ENCODE measurements around the gene HDAC5. TPM values are rescaled to one million over a fixed set of nuclear protein-coding genes. Genes with fewer than 3 reads are reported as not detected.

Gene HDAC5
- total RNA-seq, 1 donor from 2014 or later: 86.9 TPM

DNA sequence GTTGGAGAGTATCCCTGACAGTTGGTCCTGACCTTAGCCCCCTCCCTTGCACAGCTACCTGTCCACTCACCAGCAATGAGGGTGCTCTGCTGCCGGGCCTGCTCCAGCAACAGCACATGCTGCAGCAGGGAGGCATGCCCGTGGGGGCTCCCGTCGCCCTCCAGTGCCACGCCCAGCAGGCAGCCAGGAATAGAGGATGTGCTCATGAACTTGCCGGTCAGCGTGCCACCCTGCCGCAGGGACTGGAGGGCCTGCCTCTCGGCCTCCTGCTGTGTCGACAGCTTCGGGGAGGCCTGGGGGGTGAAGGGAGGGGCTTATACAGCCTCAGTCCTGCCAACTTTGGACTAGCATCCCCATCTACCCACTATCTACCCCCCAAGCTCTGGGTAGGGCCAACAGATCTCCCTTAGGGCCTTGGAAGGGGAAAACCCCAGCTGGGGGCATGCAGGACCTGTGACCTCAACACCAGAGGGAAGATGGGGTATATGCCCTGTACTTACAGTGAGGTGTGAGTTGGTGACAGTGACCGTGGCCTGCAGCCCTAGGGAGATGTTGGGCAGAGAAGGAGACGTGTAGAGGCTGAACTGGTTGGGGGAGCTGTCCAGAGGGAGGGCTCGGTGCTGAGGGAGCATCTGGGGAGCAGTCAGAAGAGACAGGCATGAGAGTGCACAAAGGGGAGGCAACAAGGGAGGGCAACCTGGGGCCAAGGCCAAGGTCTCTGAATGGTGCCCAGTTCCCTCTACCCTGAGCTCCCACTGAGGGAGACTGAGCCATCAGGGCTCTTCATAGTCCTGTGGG lies 32.0 kb downstream of the HDAC5 start:
- Histone ChIP-seq H3K36me3 (peaks cover 0 to 45% of the 10 kb centered on the region in 2 donors), H3K9me3 (no peaks in the 10 kb centered on the region), H3K4me1 (peaks cover 32% of the 10 kb centered on the region), H3K27ac (no peak overlapping the region), H3K27me3 (no peaks in the 10 kb centered on the region), H3K4me3 (no peak overlapping the region)
- no peak for TF ChIP-seq POLR2AphosphoS5 (IDR thresholded peaks at IDR 0.05; ENCODE audit: insufficient read depth in 1 of 2, low read depth in 1 of 2)
- TF ChIP-seq POLR2A (IDR thresholded peaks at IDR 0.05): no peak
- intact Hi-C loops (cut with DNase I): no loop called here
- DNase-seq (ENCODE audit: extremely low spot score in 2 of 2): no peak

DNA sequence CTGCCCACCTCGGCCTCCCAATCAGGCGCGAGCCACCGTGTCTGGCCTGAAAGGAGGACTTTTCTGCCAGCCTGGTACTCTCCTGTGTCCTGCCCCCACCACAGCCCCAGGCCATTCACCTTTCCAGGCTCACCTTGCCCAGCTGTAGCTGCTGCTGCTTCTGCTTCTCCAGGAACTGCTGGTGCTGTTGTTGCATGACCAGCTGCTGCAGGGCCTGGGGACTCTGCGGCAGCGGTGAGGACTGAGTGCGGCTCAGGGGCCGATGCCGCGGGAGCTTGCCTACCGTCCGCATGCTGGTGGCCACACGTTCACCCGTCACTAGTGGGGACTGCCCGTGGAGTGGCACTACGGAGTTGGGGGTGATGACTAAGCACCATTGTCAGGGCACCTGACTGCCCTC lies 35.2 kb downstream of the HDAC5 start:
- H3K4me3 ChIP-seq: no peak overlapping the region
- intact Hi-C loops (cut with DNase I): no loop called here
- no peaks in the 10 kb centered on the region for H3K27me3 ChIP-seq
- peaks cover 14% of the 10 kb centered on the region for H3K4me1 ChIP-seq
- H3K36me3 ChIP-seq: peaks cover 0 to 60% of the 10 kb centered on the region in 2 donors
- H3K9me3 ChIP-seq: no peaks in the 10 kb centered on the region
- DNase-seq (ENCODE audit: extremely low spot score in 2 of 2): no peak
- H3K27ac ChIP-seq: no peak overlapping the region
- TF ChIP-seq POLR2A (IDR thresholded peaks at IDR 0.05) (no peak), POLR2AphosphoS5 (IDR thresholded peaks at IDR 0.05; ENCODE audit: insufficient read depth in 1 of 2, low read depth in 1 of 2) (no peak)
- TF ChIP-seq, protein P1, sequence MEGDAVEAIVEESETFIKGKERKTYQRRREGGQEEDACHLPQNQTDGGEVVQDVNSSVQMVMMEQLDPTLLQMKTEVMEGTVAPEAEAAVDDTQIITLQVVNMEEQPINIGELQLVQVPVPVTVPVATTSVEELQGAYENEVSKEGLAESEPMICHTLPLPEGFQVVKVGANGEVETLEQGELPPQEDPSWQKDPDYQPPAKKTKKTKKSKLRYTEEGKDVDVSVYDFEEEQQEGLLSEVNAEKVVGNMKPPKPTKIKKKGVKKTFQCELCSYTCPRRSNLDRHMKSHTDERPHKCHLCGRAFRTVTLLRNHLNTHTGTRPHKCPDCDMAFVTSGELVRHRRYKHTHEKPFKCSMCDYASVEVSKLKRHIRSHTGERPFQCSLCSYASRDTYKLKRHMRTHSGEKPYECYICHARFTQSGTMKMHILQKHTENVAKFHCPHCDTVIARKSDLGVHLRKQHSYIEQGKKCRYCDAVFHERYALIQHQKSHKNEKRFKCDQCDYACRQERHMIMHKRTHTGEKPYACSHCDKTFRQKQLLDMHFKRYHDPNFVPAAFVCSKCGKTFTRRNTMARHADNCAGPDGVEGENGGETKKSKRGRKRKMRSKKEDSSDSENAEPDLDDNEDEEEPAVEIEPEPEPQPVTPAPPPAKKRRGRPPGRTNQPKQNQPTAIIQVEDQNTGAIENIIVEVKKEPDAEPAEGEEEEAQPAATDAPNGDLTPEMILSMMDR (IDR thresholded peaks at IDR 0.05): no peak

DNA sequence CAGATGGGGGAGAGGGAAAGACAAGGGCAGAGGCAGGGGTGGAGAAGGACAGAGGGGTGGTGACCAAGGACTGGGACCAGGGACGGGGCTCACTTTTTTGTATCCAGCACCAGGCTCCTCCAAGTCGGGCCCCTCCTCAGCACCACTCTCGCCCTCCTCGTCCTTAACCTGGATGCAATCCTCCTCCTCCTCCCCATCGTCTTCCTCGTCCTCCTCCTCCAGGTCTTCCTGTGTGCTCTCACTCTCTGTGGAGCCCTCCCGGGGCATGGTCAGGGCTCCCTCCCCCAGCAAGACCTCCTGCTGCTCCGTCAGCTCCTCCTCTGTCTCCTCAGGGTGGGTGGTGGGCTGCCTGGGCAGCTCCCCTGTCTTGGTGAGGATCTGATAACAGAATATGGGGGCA lies 36.1 kb downstream of the HDAC5 start:
- DNase-seq (ENCODE audit: extremely low spot score in 2 of 2): no peak
- Histone ChIP-seq H3K36me3 (peaks cover 0 to 60% of the 10 kb centered on the region in 2 donors), H3K27me3 (no peaks in the 10 kb centered on the region), H3K4me1 (peaks cover 14% of the 10 kb centered on the region), H3K27ac (peak overlapping the region; percentile 45), H3K4me3 (no peak overlapping the region), H3K9me3 (no peaks in the 10 kb centered on the region)
- intact Hi-C loops (cut with DNase I): no loop called here
- no peak for TF ChIP-seq POLR2A (IDR thresholded peaks at IDR 0.05)
- TF ChIP-seq, protein P1 (IDR thresholded peaks at IDR 0.05): no peak
- no peak for TF ChIP-seq POLR2AphosphoS5 (IDR thresholded peaks at IDR 0.05; ENCODE audit: insufficient read depth in 1 of 2, low read depth in 1 of 2)

DNA sequence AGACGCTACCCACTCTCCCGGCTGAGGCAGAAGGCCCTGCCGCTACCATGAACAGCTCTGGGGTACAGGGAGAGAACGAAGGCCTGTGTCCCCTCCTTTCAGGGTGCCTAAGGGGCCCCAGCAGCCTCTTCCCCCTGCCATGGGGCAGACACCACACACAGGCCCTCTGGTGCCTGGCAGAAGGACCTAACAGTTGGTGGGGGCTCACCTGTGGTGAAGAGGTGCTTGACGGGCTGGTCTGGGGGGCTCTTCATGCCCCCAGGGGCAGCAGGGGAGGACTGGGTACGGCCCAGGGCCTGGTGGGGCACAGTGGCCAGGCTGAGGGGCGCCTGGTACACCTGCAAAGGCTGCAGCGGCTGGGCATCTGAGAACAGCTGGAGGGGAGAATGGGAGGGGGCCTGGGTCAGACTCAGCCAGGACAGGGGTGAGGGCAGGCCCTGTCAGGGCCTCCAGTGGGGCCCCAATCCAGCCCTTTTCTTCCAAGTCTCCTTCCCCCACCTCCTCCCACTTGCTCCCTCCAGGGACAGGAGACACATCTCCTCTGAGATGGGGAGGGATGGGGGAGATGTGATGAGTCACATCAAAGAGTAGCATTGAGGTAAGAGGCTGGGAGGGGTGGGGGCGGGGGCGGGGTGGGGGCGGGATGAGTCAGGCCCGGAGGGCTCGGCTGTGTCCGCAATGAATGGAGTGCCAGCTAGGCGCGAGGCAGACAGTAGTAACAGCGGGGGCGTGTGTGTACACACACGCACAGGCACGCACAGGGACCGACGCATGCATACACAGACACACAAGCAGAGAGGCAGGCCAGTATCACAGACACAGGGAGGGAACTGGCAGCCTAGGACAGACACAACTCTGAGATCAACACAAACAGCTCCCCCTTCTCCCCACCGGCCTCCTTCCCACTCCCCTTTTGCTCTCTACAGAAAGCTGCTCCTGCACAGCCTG lies 36.8 kb downstream of the HDAC5 start:
- TF ChIP-seq POLR2A (IDR thresholded peaks at IDR 0.05) (no peak), POLR2AphosphoS5 (IDR thresholded peaks at IDR 0.05; ENCODE audit: insufficient read depth in 1 of 2, low read depth in 1 of 2) (peak in 1 of 2 donors; percentile 22)
- intact Hi-C loops (cut with DNase I): no loop called here
- Histone ChIP-seq H3K27me3 (no peaks in the 10 kb centered on the region), H3K36me3 (peaks cover 0 to 60% of the 10 kb centered on the region in 2 donors), H3K4me1 (peaks cover 14% of the 10 kb centered on the region), H3K27ac (peak overlapping the region; percentile 47), H3K4me3 (no peak overlapping the region), H3K9me3 (no peaks in the 10 kb centered on the region)
- DNase-seq (ENCODE audit: extremely low spot score in 2 of 2): no peak

DNA sequence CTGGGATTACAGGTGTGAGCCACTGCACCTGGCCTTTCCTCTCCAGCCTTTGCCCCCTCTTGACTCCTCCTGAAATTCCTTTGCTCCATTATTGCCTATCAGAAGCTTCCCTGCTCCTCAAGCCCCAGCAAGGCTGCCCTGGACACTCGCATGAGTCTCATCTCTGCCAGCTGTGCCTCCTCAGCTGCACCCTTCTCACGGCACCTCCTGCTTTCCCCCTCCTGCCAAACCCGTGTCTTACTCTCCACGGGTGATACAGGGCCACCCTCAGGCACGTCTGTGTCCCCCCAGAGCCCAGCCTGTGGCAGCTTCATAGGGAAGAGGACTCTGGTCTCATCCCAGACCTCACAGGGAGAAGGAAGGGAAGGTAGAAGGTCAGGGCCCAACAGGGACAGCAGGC lies 37.5 kb downstream of the HDAC5 start:
- Histone ChIP-seq H3K9me3 (no peaks in the 10 kb centered on the region), H3K4me1 (peaks cover 14% of the 10 kb centered on the region), H3K27me3 (no peaks in the 10 kb centered on the region), H3K4me3 (no peak overlapping the region), H3K27ac (no peak overlapping the region), H3K36me3 (peaks cover 0 to 53% of the 10 kb centered on the region in 2 donors)
- TF ChIP-seq, protein P1 (IDR thresholded peaks at IDR 0.05): no peak
- no peak for TF ChIP-seq POLR2A (IDR thresholded peaks at IDR 0.05)
- TF ChIP-seq POLR2AphosphoS5 (IDR thresholded peaks at IDR 0.05; ENCODE audit: insufficient read depth in 1 of 2, low read depth in 1 of 2): no peak
- no peak for DNase-seq (ENCODE audit: extremely low spot score in 2 of 2)
- intact Hi-C loops (cut with DNase I): no loop called here
